ENCODE measurements around the gene C11orf21.

The C11orf21 gene

DNA sequence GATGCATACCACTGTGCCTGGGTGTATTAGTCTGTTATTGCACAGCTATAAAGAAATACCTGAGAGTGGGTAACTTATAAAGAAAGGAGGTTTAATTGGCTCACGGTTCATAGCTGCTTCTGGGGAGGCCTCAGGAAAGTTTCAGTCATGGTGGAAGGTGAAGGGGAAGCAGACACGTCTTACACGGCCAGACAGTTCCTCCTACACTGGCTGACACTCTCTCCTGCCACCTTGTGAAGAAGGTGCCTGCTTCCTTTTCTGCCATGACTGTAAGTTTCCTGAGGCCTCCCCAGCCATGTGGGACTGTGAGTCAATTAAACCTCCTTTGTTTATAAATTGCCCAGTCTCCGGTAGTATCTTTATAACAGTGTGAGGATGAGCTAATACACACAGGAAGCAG, 41.8 kb upstream of the C11orf21 start:
- H3K36me3 ChIP-seq (ENCODE audit: insufficient read depth, low read length): no peaks in the 10 kb centered on the region

DNA sequence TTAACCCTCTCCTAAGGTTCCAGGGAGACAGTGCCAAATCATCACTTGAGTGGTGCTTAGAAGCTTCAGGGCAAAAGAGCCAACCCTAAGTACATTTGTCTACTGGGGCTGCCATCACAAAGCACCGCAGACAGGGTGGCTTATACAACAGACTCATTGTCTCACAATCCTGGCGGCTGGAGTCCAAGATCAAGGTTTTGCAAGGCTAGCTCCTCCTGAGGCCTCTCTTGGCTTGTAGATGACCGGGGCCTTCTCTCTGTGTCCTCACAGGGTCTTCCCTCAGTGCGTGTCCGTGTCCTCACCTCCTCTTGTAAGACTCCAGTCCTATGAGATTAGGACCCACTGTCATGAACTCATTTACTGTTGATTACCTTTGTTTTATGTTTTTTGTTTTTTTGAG, 41.3 kb upstream of the C11orf21 start:
- no peak overlapping the region for H3K4me3 ChIP-seq (ENCODE audit: low read length, poor library complexity, severe bottlenecking)
- H3K27me3 ChIP-seq (ENCODE audit: insufficient read depth, low read length, poor library complexity, severe bottlenecking): no peaks in the 10 kb centered on the region
- H3K36me3 ChIP-seq (ENCODE audit: insufficient read depth, low read length): no peaks in the 10 kb centered on the region
- H3K4me1 ChIP-seq (ENCODE audit: insufficient read depth, low read length, poor library complexity, severe bottlenecking): no peaks in the 10 kb centered on the region
- no peaks in the 10 kb centered on the region for H3K9me3 ChIP-seq (ENCODE audit: insufficient read depth, low read depth, low read length)
- H4K20me1 ChIP-seq (ENCODE audit: insufficient read depth, low read length, poor library complexity, severe bottlenecking): no peaks in the 10 kb centered on the region
- H3K9me2 ChIP-seq (replicated peaks; ENCODE audit: low read depth, low read length): no peaks in the 10 kb centered on the region
- H2AFZ ChIP-seq (ENCODE audit: low read length): no peak overlapping the region
- H3K9ac ChIP-seq (ENCODE audit: low read depth, low read length, poor library complexity, severe bottlenecking): no peak overlapping the region
- H3F3A ChIP-seq (ENCODE audit: low read depth): no peaks in the 10 kb centered on the region
- no peaks in the 10 kb centered on the region for H3K79me2 ChIP-seq (ENCODE audit: insufficient read depth, low read length)
- TF ChIP-seq EZH2phosphoT487 (IDR thresholded peaks at IDR 0.05; ENCODE audit: borderline replicate concordance): no peak
- TF ChIP-seq, protein P1, sequence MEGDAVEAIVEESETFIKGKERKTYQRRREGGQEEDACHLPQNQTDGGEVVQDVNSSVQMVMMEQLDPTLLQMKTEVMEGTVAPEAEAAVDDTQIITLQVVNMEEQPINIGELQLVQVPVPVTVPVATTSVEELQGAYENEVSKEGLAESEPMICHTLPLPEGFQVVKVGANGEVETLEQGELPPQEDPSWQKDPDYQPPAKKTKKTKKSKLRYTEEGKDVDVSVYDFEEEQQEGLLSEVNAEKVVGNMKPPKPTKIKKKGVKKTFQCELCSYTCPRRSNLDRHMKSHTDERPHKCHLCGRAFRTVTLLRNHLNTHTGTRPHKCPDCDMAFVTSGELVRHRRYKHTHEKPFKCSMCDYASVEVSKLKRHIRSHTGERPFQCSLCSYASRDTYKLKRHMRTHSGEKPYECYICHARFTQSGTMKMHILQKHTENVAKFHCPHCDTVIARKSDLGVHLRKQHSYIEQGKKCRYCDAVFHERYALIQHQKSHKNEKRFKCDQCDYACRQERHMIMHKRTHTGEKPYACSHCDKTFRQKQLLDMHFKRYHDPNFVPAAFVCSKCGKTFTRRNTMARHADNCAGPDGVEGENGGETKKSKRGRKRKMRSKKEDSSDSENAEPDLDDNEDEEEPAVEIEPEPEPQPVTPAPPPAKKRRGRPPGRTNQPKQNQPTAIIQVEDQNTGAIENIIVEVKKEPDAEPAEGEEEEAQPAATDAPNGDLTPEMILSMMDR (conservative IDR thresholded peaks at IDR 0.05; ENCODE audit: low read length): no peak
- no peak overlapping the region for H3K4me2 ChIP-seq (ENCODE audit: low read depth, low read length, poor library complexity, severe bottlenecking)

More for the DNA sequence above, 41.8 kb upstream of the C11orf21 start:
- no peak overlapping the region for H3K4me3 ChIP-seq (ENCODE audit: low read length, poor library complexity, severe bottlenecking)
- H3K9me3 ChIP-seq (ENCODE audit: insufficient read depth, low read depth, low read length): no peaks in the 10 kb centered on the region
- H3K27me3 ChIP-seq (ENCODE audit: insufficient read depth, low read length, poor library complexity, severe bottlenecking): no peaks in the 10 kb centered on the region
- H3K9me2 ChIP-seq (replicated peaks; ENCODE audit: low read depth, low read length): no peaks in the 10 kb centered on the region
- no peaks in the 10 kb centered on the region for H3K79me2 ChIP-seq (ENCODE audit: insufficient read depth, low read length)
- no peak overlapping the region for H3K9ac ChIP-seq (ENCODE audit: low read depth, low read length, poor library complexity, severe bottlenecking)
- no peaks in the 10 kb centered on the region for H3F3A ChIP-seq (ENCODE audit: low read depth)
- no peaks in the 10 kb centered on the region for H4K20me1 ChIP-seq (ENCODE audit: insufficient read depth, low read length, poor library complexity, severe bottlenecking)
- H3K4me1 ChIP-seq (ENCODE audit: insufficient read depth, low read length, poor library complexity, severe bottlenecking): no peaks in the 10 kb centered on the region
- TF ChIP-seq EZH2phosphoT487 (IDR thresholded peaks at IDR 0.05; ENCODE audit: borderline replicate concordance): no peak
- TF ChIP-seq, protein P1 (conservative IDR thresholded peaks at IDR 0.05; ENCODE audit: low read length): no peak
- no peak overlapping the region for H3K4me2 ChIP-seq (ENCODE audit: low read depth, low read length, poor library complexity, severe bottlenecking)
- no peak overlapping the region for H2AFZ ChIP-seq (ENCODE audit: low read length)

DNA sequence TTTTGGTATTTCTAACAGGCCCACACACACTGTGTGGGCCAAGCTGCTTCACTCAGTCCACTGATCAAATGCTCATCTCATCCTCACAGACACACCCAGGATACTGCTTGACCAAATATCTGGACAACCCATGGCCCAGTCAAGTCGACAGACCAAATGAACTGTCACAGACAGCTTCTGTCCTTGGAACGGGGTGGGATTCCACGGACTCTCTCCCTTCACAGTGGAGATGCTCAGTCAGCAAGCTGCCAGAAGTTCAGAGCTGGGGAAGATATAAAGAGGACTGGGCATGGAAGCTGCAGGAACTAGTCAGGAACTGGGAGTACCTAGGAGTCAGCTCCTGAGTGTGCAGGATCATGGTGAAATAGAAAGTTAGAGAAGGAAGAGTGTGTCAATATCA, 40.8 kb upstream of the C11orf21 start:
- Histone ChIP-seq H3K4me2 (ENCODE audit: low read depth, low read length, poor library complexity, severe bottlenecking) (no peak overlapping the region), H3K9me3 (ENCODE audit: insufficient read depth, low read depth, low read length) (no peaks in the 10 kb centered on the region)
- TF ChIP-seq, protein P1 (conservative IDR thresholded peaks at IDR 0.05; ENCODE audit: low read length): no peak
- no peak for TF ChIP-seq EZH2phosphoT487 (IDR thresholded peaks at IDR 0.05; ENCODE audit: borderline replicate concordance)

More for the DNA sequence above, 40.8 kb upstream of the C11orf21 start:
- Histone ChIP-seq H3K9me2 (replicated peaks; ENCODE audit: low read depth, low read length) (no peaks in the 10 kb centered on the region), H2AFZ (ENCODE audit: low read length) (no peak overlapping the region), H3K4me3 (ENCODE audit: low read length, poor library complexity, severe bottlenecking) (no peak overlapping the region), H3K36me3 (ENCODE audit: insufficient read depth, low read length) (no peaks in the 10 kb centered on the region), H3K4me1 (ENCODE audit: insufficient read depth, low read length, poor library complexity, severe bottlenecking) (no peaks in the 10 kb centered on the region), H3F3A (ENCODE audit: low read depth) (no peaks in the 10 kb centered on the region), H3K9ac (ENCODE audit: low read depth, low read length, poor library complexity, severe bottlenecking) (no peak overlapping the region), H4K20me1 (ENCODE audit: insufficient read depth, low read length, poor library complexity, severe bottlenecking) (no peaks in the 10 kb centered on the region), H3K79me2 (ENCODE audit: insufficient read depth, low read length) (no peaks in the 10 kb centered on the region), H3K27me3 (ENCODE audit: insufficient read depth, low read length, poor library complexity, severe bottlenecking) (no peaks in the 10 kb centered on the region)
